GM12874 (cell line): ENCODE measurements around the gene RDX.
A peak's percentile ranks its signal among the peaks of the same experiment; 100 is the strongest.

Experiments
- CTCF ChIP-seq: IDR thresholded peaks from 2 replicates; pipeline ENCODE4 v1.5.1; 2011; ENCODE audit warnings: low read depth, mild to moderate bottlenecking, control low read depth, low read length, moderate library complexity; ENCODE audit not compliant: insufficient read depth

The RDX gene

GRCh38 chr11:110296226-110297075, at the start of gene RDX:
Gene RDX, minus strand, starts transcription at chr11:110296614. Its CDS starts 16,922 bp downstream, at chr11:110279692.
- 0 out of 2 replicates have a peak, but pooled peaks have one; percentile 13 for TF ChIP-seq CTCF

- no peak for TF ChIP-seq CTCF
Observed at GRCh38 chr11:110345743-110346142, 49.3 kb upstream of the RDX start.

GRCh38 chr11:110340436-110340835, 44.0 kb upstream of the RDX start:
- no peak for TF ChIP-seq CTCF

- no peak for TF ChIP-seq CTCF
Observed at GRCh38 chr11:110339456-110340250, 43.2 kb upstream of the RDX start.

- TF ChIP-seq CTCF, result no peak
Observed at GRCh38 chr11:110338684-110339083, 42.3 kb upstream of the RDX start.

GRCh38 chr11:110337570-110338193, 41.3 kb upstream of the RDX start:
- no peak for TF ChIP-seq CTCF

- no peak for TF ChIP-seq CTCF
Observed at GRCh38 chr11:110336054-110336453, 39.6 kb upstream of the RDX start.
